Activated naive CD8-positive, alpha-beta T cell treated with anti-CD3 and anti-CD28 coated beads, Interleukin-2, amount 10 ng/mL, durations not matched to agents 7 days and 5 days (primary cell): ENCODE data around the gene LIFR. TPM values are rescaled to one million over a fixed set of nuclear protein-coding genes. Genes with fewer than 3 reads are reported as not detected.

Experiments
- ATAC-seq: fragments of 150-1000 bp; cut with Tn5 transposase; one replicate; pipeline ENCODE4 v1.10.0; 2021; ENCODE audit warnings: low read depth, moderate library complexity
- POLR2A ChIA-PET: fragments of 350-600 bp; sonication (Branson Sonifier 250); formaldehyde crosslinking; loops from one replicate; lab custom pipeline; 2021; ENCODE audit warnings: antibody characterized with exemption; lab: Charles Lee
- DNase-seq: peaks from one replicate; pipeline ENCODE4 v3.0.0; 2021
- H3K27ac Mint-ChIP-seq: one replicate; pipeline ENCODE4 v1.8.0; 2022; ENCODE audit warnings: mild to moderate bottlenecking, mixed read lengths
- H3K27me3 Mint-ChIP-seq: one replicate; pipeline ENCODE4 v1.8.0; 2022; ENCODE audit warnings: mild to moderate bottlenecking, moderate library complexity, mixed read lengths
- H3K36me3 Mint-ChIP-seq: one replicate; pipeline ENCODE4 v1.8.0; 2021; ENCODE audit warnings: mild to moderate bottlenecking, mixed read lengths
- H3K4me1 Mint-ChIP-seq: one replicate; pipeline ENCODE4 v1.8.0; 2021; ENCODE audit warnings: mixed read lengths
- H3K4me3 Mint-ChIP-seq: one replicate; pipeline ENCODE4 v1.8.0; 2022; ENCODE audit warnings: mild to moderate bottlenecking, moderate library complexity, mixed read lengths
- H3K9me3 Mint-ChIP-seq: one replicate; pipeline ENCODE4 v1.8.0; 2021; ENCODE audit warnings: mixed read lengths
- total RNA-seq, 2 experiments: library from RNA; stranded (reverse); gene quantifications; one replicate each; pipeline ENCODE4 v1.2.3, GENCODE V29; 2021

The LIFR gene
- total RNA-seq, 2 experiments from 2014 or later: not detected

DNA sequence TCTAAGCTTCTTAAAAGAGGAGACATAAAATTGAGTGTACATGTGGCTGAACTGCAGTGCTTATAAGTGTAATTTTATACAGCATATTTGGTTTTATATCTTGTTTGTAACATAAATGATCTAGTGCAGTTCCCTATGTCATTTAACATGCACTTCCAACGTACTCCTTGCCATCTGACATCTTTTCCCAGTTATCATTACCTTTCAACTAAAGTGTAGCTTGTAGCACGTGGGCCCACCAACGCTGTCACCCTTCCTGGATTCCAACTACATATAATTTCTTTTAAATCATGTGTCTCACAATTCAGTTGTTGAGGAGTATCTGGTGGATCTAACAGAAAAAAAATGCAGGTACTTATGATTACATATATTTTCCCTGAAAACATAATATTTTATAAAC is 50.1 kb downstream of the LIFR start:
- ATAC-seq (no peak), DNase-seq (no peak)
- Mint-ChIP-seq H3K36me3 (no peaks in the 10 kb centered on the region), H3K27ac (no peak overlapping the region), H3K9me3 (no peaks in the 10 kb centered on the region), H3K27me3 (peaks cover 18% of the 10 kb centered on the region), H3K4me3 (no peak overlapping the region), H3K4me1 (no peaks in the 10 kb centered on the region)
- POLR2A ChIA-PET: no interaction called here

DNA sequence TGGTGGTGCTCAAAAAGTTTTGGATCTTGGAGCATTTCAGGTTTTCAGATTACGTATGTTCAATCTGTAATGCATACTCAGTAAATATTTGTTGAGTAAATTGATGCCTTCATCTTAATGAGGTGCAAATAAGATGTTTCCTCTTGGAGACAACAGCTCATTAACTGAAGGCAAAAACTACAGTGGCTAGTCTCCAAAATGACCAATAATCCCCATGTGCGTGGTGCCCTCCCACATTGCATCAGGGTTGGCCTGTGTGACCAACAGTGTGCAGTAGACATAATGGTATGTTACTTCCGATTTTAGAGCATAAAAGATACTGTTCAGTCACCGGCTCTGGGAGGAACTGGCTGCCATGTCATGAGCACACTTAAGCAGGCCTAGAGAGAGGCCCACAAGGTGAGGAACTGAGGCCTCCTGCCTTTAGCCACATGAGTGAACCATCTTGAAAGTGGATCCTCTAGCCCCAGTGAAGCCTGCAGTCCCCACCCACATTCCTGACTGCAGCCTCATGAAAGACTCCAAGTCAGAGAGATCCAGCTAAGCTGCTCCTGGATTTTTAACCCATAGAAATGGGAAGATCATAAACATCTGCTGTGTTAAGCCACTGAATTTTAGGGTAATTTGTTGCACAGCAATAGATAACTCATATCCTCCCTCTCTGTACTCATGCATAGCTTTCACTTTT is 55.7 kb downstream of the LIFR start:
- Mint-ChIP-seq H3K9me3 (no peaks in the 10 kb centered on the region), H3K4me3 (no peak overlapping the region), H3K27me3 (peaks cover 11% of the 10 kb centered on the region), H3K36me3 (no peaks in the 10 kb centered on the region), H3K27ac (no peak overlapping the region), H3K4me1 (no peaks in the 10 kb centered on the region)
- ATAC-seq (no peak), DNase-seq (no peak)
- POLR2A ChIA-PET: no interaction called here

DNA sequence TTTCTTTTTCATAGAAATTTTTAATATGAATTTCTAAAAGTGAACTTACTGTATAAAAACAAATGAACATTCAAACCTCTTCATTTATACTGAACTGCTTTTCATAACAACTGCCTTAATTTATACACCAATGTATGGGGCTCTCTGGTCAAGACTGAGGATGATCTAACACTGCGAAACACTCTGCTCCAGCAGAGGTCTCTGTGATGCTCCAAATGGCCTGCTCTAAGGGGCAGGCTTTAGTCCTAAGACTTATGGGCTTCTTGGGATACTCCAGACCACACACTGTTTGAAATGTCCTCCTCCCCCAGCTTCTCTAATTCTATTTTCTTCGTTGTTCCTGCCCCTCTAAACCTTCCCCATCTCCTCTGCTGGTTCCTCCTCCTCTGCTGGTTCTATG is 58.5 kb downstream of the LIFR start:
- Mint-ChIP-seq H3K4me1 (no peaks in the 10 kb centered on the region), H3K4me3 (no peak overlapping the region), H3K27ac (no peak overlapping the region), H3K36me3 (no peaks in the 10 kb centered on the region), H3K9me3 (no peaks in the 10 kb centered on the region), H3K27me3 (peaks cover 18% of the 10 kb centered on the region)
- DNase-seq (no peak), ATAC-seq (no peak)
- POLR2A ChIA-PET: no interaction called here

DNA sequence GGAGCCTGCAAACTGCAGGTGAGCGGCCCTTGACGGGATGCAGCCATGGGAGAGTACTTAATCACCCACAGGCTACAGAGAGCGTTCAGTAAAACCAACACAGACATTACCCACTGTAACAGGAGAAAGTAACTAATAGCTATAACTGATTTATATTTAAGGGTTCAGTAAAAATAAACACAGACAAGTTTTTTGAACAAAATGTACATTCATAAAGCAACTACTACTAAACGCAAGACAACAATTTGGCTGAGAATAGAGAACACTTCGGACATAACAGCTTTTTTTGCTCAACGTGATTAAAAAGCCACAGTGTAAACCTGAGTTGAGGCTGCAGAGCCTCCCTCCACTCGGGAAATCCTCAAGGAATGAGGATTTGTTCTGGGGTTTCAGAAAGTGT is 61.7 kb downstream of the LIFR start:
- Mint-ChIP-seq H3K4me3 (no peak overlapping the region), H3K27ac (no peak overlapping the region), H3K4me1 (no peaks in the 10 kb centered on the region), H3K9me3 (no peaks in the 10 kb centered on the region), H3K36me3 (no peaks in the 10 kb centered on the region), H3K27me3 (peaks cover 19% of the 10 kb centered on the region)
- ATAC-seq (no peak), DNase-seq (no peak)
- POLR2A ChIA-PET: no interaction called here

DNA sequence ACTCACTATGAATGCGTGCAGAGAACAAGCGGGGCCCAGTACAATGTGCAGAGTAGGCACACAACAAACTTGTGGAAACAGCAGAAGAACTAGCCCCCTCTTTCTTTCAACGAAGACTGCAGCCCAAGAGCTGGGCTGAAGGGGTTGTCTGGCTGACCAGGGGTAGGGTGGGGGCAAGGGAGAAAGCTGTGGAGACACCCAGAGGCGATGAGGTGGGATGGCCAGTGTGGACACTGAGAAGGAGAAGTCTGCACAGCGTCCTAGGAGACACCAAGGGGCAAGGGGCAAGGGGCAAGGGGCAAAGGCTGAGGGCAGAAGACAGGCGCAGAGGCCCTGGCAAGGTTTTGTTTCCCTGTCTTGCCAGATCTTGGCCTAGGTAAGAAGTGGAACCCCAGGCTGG is 62.3 kb downstream of the LIFR start:
- POLR2A ChIA-PET: no interaction called here

DNA sequence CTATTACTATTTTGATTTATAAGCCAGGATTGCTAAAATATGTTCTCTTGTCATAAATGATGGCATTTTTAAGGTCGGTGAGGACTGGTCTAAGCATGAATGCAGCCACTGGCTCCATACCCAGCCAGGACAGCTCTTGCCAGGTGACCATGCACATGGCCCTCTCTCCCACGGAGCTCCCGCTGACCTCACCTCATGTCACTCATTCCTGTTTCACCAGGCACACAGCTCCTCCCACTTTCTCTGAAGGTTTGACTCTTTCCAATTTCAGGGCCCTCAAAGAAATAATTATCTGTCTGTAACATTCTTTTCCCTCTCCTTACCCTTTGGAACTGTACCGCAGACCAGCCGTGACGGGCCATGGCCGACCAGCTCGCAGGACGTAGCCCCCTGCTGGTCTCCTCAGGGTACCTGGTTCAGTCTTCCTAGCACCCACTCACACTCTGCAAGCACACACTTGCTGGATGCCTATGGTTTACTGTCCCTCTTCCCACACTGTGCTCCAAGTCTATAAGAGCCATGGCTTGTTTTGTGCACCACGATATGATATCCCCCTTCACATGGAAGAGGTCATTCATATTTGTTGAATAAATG is 72.5 kb downstream of the LIFR start:
- no peaks in the 10 kb centered on the region for H3K4me1 Mint-ChIP-seq
- ATAC-seq: no peak

More for the DNA sequence above, 62.3 kb downstream of the LIFR start:
- Mint-ChIP-seq H3K9me3 (no peaks in the 10 kb centered on the region), H3K4me1 (no peaks in the 10 kb centered on the region), H3K36me3 (no peaks in the 10 kb centered on the region), H3K4me3 (no peak overlapping the region), H3K27me3 (peaks cover 19% of the 10 kb centered on the region), H3K27ac (no peak overlapping the region)
- ATAC-seq (no peak), DNase-seq (no peak)

DNA sequence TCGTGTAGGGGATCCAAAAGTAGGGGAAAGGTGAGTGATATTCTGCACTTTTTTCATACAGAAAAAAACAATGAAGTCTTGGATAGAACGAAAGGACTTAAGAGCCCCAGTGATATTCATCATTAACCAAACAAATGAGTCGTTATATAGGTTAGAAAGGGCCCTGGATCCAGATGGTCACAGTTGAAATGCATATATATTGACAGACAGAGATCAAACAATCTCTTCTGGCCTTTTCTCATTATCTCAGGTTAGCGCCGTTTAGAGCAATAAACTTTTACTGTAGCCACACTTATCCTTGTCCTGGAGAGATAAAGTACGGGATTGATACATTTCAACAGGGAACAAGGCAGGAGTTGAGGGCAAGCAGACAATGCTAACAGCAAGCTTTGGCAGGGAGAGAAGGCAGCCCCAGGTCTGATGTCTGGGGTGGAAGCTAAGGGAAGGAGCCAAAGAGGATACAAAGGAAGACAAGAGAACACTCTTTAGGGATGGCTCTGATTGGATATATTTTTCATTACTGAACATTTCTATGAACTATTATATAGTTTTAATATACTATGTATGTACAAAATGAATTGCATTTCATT is 77.0 kb downstream of the LIFR start:
- Mint-ChIP-seq H3K27ac (no peak overlapping the region), H3K27me3 (peaks cover 60% of the 10 kb centered on the region), H3K4me3 (no peak overlapping the region), H3K36me3 (no peaks in the 10 kb centered on the region), H3K9me3 (no peaks in the 10 kb centered on the region), H3K4me1 (no peaks in the 10 kb centered on the region)
- no peak for DNase-seq
- POLR2A ChIA-PET: no interaction called here
- no peak for ATAC-seq

More for the DNA sequence above, 72.5 kb downstream of the LIFR start:
- H3K9me3 Mint-ChIP-seq: no peaks in the 10 kb centered on the region
- H3K27me3 Mint-ChIP-seq: peaks cover 30% of the 10 kb centered on the region
- H3K27ac Mint-ChIP-seq: no peak overlapping the region
- no peaks in the 10 kb centered on the region for H3K36me3 Mint-ChIP-seq
- POLR2A ChIA-PET: no interaction called here
- DNase-seq: no peak
- H3K4me3 Mint-ChIP-seq: no peak overlapping the region

DNA sequence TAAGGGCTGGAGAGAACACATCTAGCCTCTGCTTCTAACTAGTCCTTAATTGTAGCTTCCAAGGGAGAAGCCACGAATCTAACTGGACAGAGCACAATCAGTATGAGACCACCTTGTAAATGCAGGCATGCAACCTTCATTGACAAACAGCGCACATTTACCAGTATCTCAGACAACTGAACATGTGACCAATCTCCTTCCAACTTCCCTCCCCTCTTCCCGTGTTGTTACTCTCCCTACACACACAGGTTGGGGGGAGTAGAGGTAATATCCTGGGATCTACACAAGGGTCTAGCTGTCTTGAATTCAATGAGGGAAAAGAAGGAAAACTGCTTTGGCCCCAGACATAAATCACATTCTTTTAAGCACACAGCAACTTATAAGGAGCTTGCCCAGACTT is 77.6 kb downstream of the LIFR start:
- Mint-ChIP-seq H3K27ac (no peak overlapping the region), H3K36me3 (no peaks in the 10 kb centered on the region), H3K4me1 (no peaks in the 10 kb centered on the region), H3K9me3 (no peaks in the 10 kb centered on the region), H3K4me3 (no peak overlapping the region), H3K27me3 (peaks cover 60% of the 10 kb centered on the region)
- POLR2A ChIA-PET: no interaction called here
- ATAC-seq: no peak
- DNase-seq: no peak

DNA sequence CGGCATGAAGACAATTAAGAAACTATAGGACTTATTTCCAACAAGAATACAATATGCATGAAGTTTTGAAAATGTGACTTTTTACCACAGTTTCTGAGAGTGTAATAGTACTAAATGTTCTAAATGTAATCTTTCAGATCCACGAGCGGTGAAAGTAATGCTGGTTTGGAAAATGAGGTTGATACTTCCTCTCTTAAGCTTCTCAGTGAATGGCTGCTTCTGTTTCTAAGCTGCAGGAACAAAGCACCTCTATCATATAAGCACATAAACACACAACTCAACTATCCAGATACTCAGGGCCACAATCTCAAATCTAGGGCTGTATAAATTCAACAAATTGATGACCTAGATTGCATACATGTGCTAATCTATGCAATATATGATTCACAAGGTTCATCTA is 78.3 kb downstream of the LIFR start:
- no peak overlapping the region for H3K27ac Mint-ChIP-seq
- H3K4me1 Mint-ChIP-seq: no peaks in the 10 kb centered on the region
- peaks cover 65% of the 10 kb centered on the region for H3K27me3 Mint-ChIP-seq
- ATAC-seq (no peak), DNase-seq (no peak)
- no peaks in the 10 kb centered on the region for H3K9me3 Mint-ChIP-seq
- POLR2A ChIA-PET: no interaction called here
- H3K4me3 Mint-ChIP-seq: no peak overlapping the region
- no peaks in the 10 kb centered on the region for H3K36me3 Mint-ChIP-seq

DNA sequence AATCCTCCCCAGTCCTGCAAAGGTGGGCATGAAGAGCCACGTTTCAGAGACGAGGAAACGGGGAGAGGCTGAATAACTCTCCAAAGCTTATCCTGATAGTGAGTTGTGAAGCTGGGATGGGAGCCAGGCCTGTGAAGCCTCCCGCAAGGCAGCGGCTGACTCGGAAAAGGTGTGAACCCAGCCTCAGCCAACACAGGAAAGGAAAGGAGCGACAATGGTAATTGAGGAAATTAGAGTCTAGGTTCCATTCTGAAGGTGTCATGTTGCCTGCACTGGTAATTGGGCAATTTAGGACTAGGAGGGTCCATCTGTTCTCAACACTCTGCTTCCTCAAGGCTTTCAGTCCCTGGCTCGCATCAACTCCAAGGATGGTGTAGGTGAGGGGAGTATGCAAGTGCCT is 83.4 kb downstream of the LIFR start:
- peaks cover 60% of the 10 kb centered on the region for H3K27me3 Mint-ChIP-seq
- DNase-seq (no peak), ATAC-seq (no peak)
- H3K27ac Mint-ChIP-seq: no peak overlapping the region
- POLR2A ChIA-PET: no interaction called here
- H3K36me3 Mint-ChIP-seq: no peaks in the 10 kb centered on the region
- no peaks in the 10 kb centered on the region for H3K4me1 Mint-ChIP-seq
- no peaks in the 10 kb centered on the region for H3K9me3 Mint-ChIP-seq
- H3K4me3 Mint-ChIP-seq: no peak overlapping the region

DNA sequence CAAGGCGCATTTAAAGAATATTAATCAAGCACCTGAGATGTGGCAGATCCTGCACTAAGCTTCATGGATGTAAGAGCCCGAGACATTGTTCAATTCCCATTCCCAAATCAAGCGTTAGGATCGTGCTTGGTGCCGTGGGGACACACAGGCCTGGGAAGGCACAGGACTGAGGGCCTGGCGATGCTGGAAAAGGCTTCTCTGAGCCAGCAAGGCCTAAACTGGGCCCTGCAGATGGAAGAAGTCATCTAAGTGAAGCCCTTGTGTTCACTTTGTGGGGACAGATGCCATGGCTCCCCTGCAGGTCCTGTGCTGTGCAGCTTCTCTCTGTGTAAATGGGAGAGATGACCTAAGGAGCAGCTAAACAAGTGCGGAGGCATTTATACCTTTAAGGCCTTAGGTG is 83.9 kb downstream of the LIFR start:
- Mint-ChIP-seq H3K4me1 (no peaks in the 10 kb centered on the region), H3K27ac (no peak overlapping the region), H3K9me3 (no peaks in the 10 kb centered on the region), H3K36me3 (no peaks in the 10 kb centered on the region), H3K4me3 (no peak overlapping the region), H3K27me3 (peaks cover 55% of the 10 kb centered on the region)
- ATAC-seq (no peak), DNase-seq (no peak)
- POLR2A ChIA-PET: no interaction called here

DNA sequence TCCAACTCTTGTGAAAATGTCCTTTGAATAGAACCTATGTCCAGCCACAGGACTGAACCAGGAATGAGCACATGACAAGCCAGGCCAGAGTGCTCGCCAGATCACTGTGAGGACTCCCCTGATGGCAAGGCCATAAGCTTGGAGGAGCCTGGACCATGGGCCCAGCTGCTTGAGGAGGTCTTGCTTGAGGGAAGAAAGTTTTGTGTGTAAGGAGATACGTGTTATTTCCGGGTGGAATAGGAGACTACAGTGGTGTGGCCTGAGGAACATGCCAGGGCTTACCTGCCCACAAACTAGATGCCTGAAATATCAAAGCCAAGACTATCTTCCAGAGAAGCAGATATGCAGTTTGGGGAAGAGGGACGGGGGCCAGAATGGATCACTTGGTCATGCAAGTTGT is 84.7 kb downstream of the LIFR start:
- no peaks in the 10 kb centered on the region for H3K9me3 Mint-ChIP-seq
- H3K27me3 Mint-ChIP-seq: peaks cover 47% of the 10 kb centered on the region

DNA sequence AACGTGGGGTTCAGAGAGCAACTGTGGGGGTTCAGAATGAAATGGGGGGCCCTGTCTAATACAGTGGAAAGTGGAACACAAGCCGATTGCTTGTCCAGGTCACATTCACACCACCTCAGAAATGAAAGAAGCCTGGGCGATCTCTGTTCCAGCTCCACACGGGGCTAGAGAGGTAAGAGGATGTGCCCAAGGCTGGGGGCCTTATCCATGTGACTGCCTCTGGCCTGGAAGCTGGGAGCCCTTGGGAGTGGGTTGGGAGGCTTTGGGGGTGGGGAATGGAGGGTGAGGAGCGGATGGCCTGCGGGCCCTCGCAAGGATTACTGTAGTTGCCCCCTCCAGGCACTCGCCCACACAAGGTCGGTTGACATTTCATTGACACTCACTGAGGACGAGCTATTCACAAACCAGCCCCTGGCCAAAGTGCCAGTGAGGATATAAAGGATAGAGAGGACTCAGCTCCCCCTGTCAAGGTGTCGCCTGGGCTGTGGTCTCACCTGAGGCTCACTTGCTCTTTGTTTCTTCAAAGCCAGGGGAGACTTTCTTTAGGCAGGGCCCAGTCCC is 86.7 kb downstream of the LIFR start:
- Mint-ChIP-seq H3K4me1 (no peaks in the 10 kb centered on the region), H3K4me3 (no peak overlapping the region), H3K9me3 (no peaks in the 10 kb centered on the region), H3K36me3 (no peaks in the 10 kb centered on the region), H3K27me3 (peaks cover 34% of the 10 kb centered on the region), H3K27ac (no peak overlapping the region)
- ATAC-seq (no peak), DNase-seq (no peak)
- POLR2A ChIA-PET: no interaction called here

More for the DNA sequence above, 84.7 kb downstream of the LIFR start:
- POLR2A ChIA-PET: no interaction called here
- H3K27ac Mint-ChIP-seq: no peak overlapping the region
- no peaks in the 10 kb centered on the region for H3K36me3 Mint-ChIP-seq
- H3K4me3 Mint-ChIP-seq: no peak overlapping the region
- no peak for DNase-seq
- ATAC-seq: no peak
- no peaks in the 10 kb centered on the region for H3K4me1 Mint-ChIP-seq
